HCT116 (cell line): ENCODE results near the gene HS3ST2.

Experiments
- CTCF ChIP-seq, 3 experiments: fragments of 200-600 bp in 1 of 3; sonication (generic) in 1 of 3; IDR thresholded peaks in 2 of 3; conservative IDR thresholded peaks in 1 of 3; 2 replicates each; pipeline ENCODE4 v1.5.1; 2012 to 2017; ENCODE audit warnings: low read depth in 2 of 3, low read length in 2 of 3, antibody characterized with exemption in 1 of 3, borderline replicate concordance in 1 of 3, control low read depth in 1 of 3, mild to moderate bottlenecking in 1 of 3, mixed read lengths in 1 of 3, mixed run types in 1 of 3, moderate library complexity in 1 of 3; ENCODE audit not compliant: insufficient read depth in 1 of 3
- POLR2A ChIP-seq: IDR thresholded peaks from 2 replicates; pipeline ENCODE4 v1.7.0; 2011; ENCODE audit warnings: borderline replicate concordance; ENCODE audit not compliant: insufficient read depth, insufficient read length; ENCODE audit errors: extremely low read depth
- POLR2AphosphoS5 ChIP-seq: IDR thresholded peaks from 2 replicates; pipeline ENCODE4 v1.6.1; 2011; ENCODE audit warnings: mild to moderate bottlenecking, low read depth, low read length, moderate library complexity
- ZNF274 ChIP-seq: fragments of 200-500 bp; sonication (Bioruptor generic); IDR thresholded peaks from 2 replicates; pipeline ENCODE4 v1.6.1; 2014; ENCODE audit warnings: mild to moderate bottlenecking, low read depth, low read length, inconsistent platforms

DNA sequence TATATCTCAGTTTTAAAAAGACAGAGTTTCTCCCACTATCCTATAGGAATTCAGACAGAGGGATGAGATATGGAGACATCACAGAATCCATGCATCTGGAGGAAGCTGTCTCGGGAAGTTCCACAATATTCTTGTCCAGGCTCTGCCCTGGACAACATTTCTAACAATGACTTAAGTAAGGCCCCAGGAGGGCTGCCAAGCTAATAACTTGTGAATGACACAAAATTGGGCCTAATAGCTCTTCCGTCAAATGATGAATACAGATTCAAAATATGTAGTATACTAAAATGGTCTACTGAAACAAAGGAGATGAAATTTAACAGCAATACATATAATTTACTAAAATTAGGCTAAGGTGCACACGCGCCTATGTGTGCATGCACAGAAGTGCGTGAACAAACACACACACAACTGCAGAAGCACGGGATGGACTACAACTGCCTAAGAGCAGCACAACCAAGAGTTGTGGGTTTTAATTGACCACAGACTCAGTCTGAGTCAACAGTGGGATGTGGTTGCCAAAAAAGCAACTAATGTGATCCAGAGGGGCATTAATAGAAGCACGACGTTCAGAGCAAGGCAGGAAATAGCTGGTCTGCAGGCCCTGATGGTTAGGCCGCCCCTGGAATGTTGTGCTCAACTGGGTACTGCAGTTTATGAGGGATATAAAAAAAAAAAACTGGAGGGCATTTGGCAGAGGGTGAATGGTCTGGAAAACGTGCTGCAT is 26.3 kb upstream of the HS3ST2 start:
- no peak for TF ChIP-seq CTCF (IDR thresholded peaks at IDR 0.05 in 2 of 3, conservative IDR thresholded peaks at IDR 0.05 in 1 of 3; ENCODE audit: borderline replicate concordance in 1 of 3, insufficient read depth in 1 of 3, low read depth in 2 of 3, low read length in 2 of 3)
- no peak for TF ChIP-seq POLR2A
- TF ChIP-seq ZNF274 = no peak
- no peak for TF ChIP-seq POLR2AphosphoS5
